HepG2 (cell line): ENCODE measurements around the gene MAFF. TPM values are rescaled to one million over a fixed set of nuclear protein-coding genes. Genes with fewer than 3 reads are reported as not detected.

ENCODE experiments used
- DDIT3 ChIP-seq: sonication (generic); formaldehyde crosslinking; IDR thresholded peaks from 2 replicates; pipeline ENCODE4 v1.4.0; 2020; ENCODE audit warnings: mild to moderate bottlenecking, missing genetic modification reagents
- KDM4B ChIP-seq: sonication (generic); formaldehyde crosslinking; IDR thresholded peaks from 2 replicates; pipeline ENCODE4 v1.4.0; 2020; ENCODE audit warnings: missing genetic modification reagents
- LCORL ChIP-seq, 2 experiments: fragments of 450-650 bp in 1 of 2; sonication (generic) in 1 of 2; formaldehyde crosslinking in 1 of 2; IDR thresholded peaks; 2 replicates each; pipeline versions ENCODE4 v1.5.0 to v1.6.1; 2017 to 2020; ENCODE audit warnings: antibody characterized with exemption in 1 of 2, missing genetic modification reagents in 1 of 2
- NFRKB ChIP-seq: fragments of 450-650 bp; IDR thresholded peaks from 2 replicates; pipeline ENCODE4 v1.6.1; 2017
- NONO ChIP-seq, 2 experiments: fragments of 450-650 bp in 1 of 2; sonication (generic) in 1 of 2; formaldehyde crosslinking in 1 of 2; IDR thresholded peaks in 1 of 2; conservative IDR thresholded peaks in 1 of 2; 2 replicates each; pipeline versions ENCODE4 v1.6.1 to v1.8.0; 2017 to 2022; ENCODE audit warnings: mild to moderate bottlenecking in 1 of 2, missing genetic modification reagents in 1 of 2, moderate library complexity in 1 of 2
- RERE ChIP-seq: IDR thresholded peaks from 2 replicates; pipeline ENCODE4 v1.6.1; 2016; ENCODE audit warnings: low read depth, missing genetic modification reagents, missing compliant biosample characterization
- ZFP41 ChIP-seq: sonication (generic); formaldehyde crosslinking; IDR thresholded peaks from 2 replicates; pipeline ENCODE4 v1.4.0; 2020; ENCODE audit warnings: mild to moderate bottlenecking, missing genetic modification reagents, borderline replicate concordance
- ZNF280D ChIP-seq: sonication (generic); formaldehyde crosslinking; IDR thresholded peaks from 2 replicates; pipeline ENCODE4 v1.5.1; 2020; ENCODE audit warnings: mild to moderate bottlenecking, missing genetic modification reagents
- ZNF326 ChIP-seq: sonication (generic); formaldehyde crosslinking; IDR thresholded peaks from 2 replicates; pipeline ENCODE4 v1.4.0; 2020; ENCODE audit warnings: missing genetic modification reagents, borderline replicate concordance
- ZNF597 ChIP-seq: sonication (generic); formaldehyde crosslinking; IDR thresholded peaks from 2 replicates; pipeline ENCODE4 v1.5.0; 2020; ENCODE audit warnings: missing genetic modification reagents
- ZNF709 ChIP-seq: sonication (generic); formaldehyde crosslinking; IDR thresholded peaks from 2 replicates; pipeline ENCODE4 v1.5.0; 2020; ENCODE audit warnings: mild to moderate bottlenecking, missing genetic modification reagents
- ZNF746 ChIP-seq: sonication (generic); formaldehyde crosslinking; IDR thresholded peaks from 2 replicates; pipeline ENCODE4 v1.8.0; 2022; ENCODE audit warnings: mild to moderate bottlenecking, missing genetic modification reagents
- ZNF770 ChIP-seq: sonication (generic); formaldehyde crosslinking; IDR thresholded peaks from 2 replicates; pipeline ENCODE4 v1.5.0; 2020; ENCODE audit warnings: mild to moderate bottlenecking, missing genetic modification reagents
- polyA plus RNA-seq, 8 experiments: library from polyadenylated mRNA; depleted of rRNA in 3 of 8; stranded (reverse) in 7 of 8; unstranded in 1 of 8; fragments of >200 nt; fragmentation: Illumina TruSeq in 4 of 8; extraction: Trizol in 4 of 8; gene quantifications; 2 replicates each; pipeline versions ENCODE4 v1.2.1 to v1.2.3, GENCODE V29; 2011 to 2016; ENCODE audit warnings: low read depth in 4 of 8, missing spikeins in 1 of 8, mixed read lengths in 1 of 8; ENCODE audit not compliant: insufficient read depth in 1 of 8
- total RNA-seq, 5 experiments: library from RNA; depleted of rRNA; stranded (reverse); fragments of >200 nt; fragmentation: Illumina TruSeq; extraction: Trizol; gene quantifications; 2 replicates each; pipeline ENCODE4 v1.2.3, GENCODE V29; 2016; ENCODE audit warnings: low read depth in 1 of 5
- TF ChIP-seq, protein P1 (sequence below): IDR thresholded peaks from 2 replicates; pipeline ENCODE4 v1.6.1; 2016

Gene MAFF
- total and polyA plus RNA-seq, 2 of the 13 experiments (the other 11 are each of a cell fraction or from before 2014, with no cell fraction given), result 5.4 to 14.3 TPM

DNA sequence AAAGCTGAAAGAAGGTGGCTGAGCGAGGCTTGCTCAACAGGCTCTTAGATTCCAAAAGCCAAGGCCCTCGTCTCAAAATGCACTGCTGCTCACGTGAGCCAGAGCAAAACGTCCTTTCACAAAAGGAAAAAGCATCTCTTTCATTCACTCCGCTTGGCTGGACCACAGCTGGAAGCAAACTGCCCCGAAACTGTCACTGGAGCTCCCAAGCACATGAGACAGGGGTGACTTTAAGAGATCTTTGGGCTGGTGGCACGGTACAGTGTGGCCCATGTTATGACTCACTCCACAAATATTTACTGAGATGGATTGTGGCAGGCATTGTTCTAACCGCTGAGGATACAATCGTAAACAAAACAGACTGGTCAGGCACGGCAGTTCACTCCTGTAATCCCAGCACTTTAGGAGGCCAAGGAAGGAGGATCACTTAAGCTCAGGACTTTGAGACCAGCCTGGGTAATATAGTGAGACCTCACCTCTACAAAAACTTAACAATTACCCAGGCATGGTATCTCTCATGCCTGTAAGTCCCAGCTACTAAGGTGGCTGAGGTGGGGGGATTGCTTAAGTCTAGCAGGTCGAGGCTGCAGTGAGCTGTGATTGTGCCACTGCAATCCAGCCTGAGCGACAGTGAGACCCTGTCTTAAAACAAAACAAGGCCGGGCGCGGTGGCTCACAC is 23.7 kb upstream of the MAFF start (continued):
- TF ChIP-seq RERE (CRISPR knock-in tag) (peak; percentile 75), ZNF770 (CRISPR knock-in tag) (peak; percentile 100), NFRKB (no peak), ZFP41 (CRISPR knock-in tag) (no peak), NONO (IDR thresholded peaks at IDR 0.05) (no peak), NONO (CRISPR knock-in tag; conservative IDR thresholded peaks at IDR 0.05) (0 out of 2 replicates have a peak, but pooled peaks have one; percentile 34), ZNF746 (CRISPR knock-in tag) (no peak), ZNF280D (peak; percentile 83; the same call in 1 of the 2 replicates), ZNF709 (CRISPR knock-in tag) (no peak), KDM4B (CRISPR knock-in tag) (no peak), LCORL (IDR thresholded peaks at IDR 0.05) (peak; percentile 71; the same call in 1 of the 2 replicates), LCORL (CRISPR knock-in tag; IDR thresholded peaks at IDR 0.05) (peak; percentile 98), ZNF326 (CRISPR knock-in tag) (no peak), ZNF597 (CRISPR knock-in tag) (no peak), DDIT3 (CRISPR knock-in tag) (no peak)
- TF ChIP-seq, protein P1, sequence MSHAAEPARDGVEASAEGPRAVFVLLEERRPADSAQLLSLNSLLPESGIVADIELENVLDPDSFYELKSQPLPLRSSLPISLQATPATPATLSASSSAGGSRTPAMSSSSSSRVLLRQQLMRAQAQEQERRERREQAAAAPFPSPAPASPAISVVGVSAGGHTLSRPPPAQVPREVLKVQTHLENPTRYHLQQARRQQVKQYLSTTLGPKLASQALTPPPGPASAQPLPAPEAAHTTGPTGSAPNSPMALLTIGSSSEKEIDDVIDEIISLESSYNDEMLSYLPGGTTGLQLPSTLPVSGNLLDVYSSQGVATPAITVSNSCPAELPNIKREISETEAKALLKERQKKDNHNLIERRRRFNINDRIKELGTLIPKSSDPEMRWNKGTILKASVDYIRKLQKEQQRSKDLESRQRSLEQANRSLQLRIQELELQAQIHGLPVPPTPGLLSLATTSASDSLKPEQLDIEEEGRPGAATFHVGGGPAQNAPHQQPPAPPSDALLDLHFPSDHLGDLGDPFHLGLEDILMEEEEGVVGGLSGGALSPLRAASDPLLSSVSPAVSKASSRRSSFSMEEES (CRISPR knock-in tag), result peak; percentile 71
